OCI-LY3 (cell line): ENCODE results near the gene CD200R1L.

Source experiments
- H2AFZ ChIP-seq: fragments of 200-600, 300-600 bp; shearing (Covaris generic); 2 replicates; pipeline ENCODE4 v1.6.0; 2014; ENCODE audit warnings: antibody characterized with exemption, low read depth, low read length
- H3K27ac ChIP-seq: fragments of 200-600, 300-600 bp; sonication (generic); 2 replicates; pipeline ENCODE4 v1.5.1; 2014; ENCODE audit warnings: mild to moderate bottlenecking, low read length, moderate library complexity, mixed read lengths
- H3K27me3 ChIP-seq: fragments of 200-600, 300-600 bp; sonication (generic); 2 replicates; pipeline ENCODE4 v1.6.1; 2014; ENCODE audit warnings: low read depth, low read length, mixed read lengths
- H3K36me3 ChIP-seq: fragments of 200-600, 300-600 bp; sonication (generic); replicated peaks from 2 replicates; pipeline ENCODE3; 2014; ENCODE audit warnings: low read depth, low read length, mixed read lengths
- H3K4me1 ChIP-seq: fragments of 300-600, 200-600 bp; sonication (generic); 2 replicates; pipeline ENCODE4 v1.6.1; 2014; ENCODE audit warnings: low read length, mixed read lengths
- H3K4me2 ChIP-seq: fragments of 200-600, 300-600 bp; sonication (generic); 2 replicates; pipeline ENCODE4 v1.6.1; 2014; ENCODE audit warnings: low read length, mixed read lengths
- H3K4me3 ChIP-seq: fragments of 300-600, 200-600 bp; sonication (generic); 2 replicates; pipeline ENCODE4 v1.5.1; 2014; ENCODE audit warnings: antibody characterized with exemption, mild to moderate bottlenecking, low read length, moderate library complexity
- H3K79me2 ChIP-seq: fragments of 300-600, 200-600 bp; shearing (Covaris generic); 2 replicates; pipeline ENCODE4 v1.6.1; 2014; ENCODE audit warnings: mild to moderate bottlenecking, low read length, mixed read lengths
- H3K9ac ChIP-seq: fragments of 300-600, 200-600 bp; shearing (Covaris generic); 2 replicates; pipeline ENCODE4 v1.6.0; 2014; ENCODE audit warnings: mild to moderate bottlenecking, low read length, moderate library complexity
- H3K9me3 ChIP-seq: fragments of 200-600, 300-600 bp; shearing (Covaris generic); 2 replicates; pipeline ENCODE4 v1.6.1; 2014; ENCODE audit warnings: low read length, mixed read lengths; ENCODE audit not compliant: insufficient read depth
- H4K20me1 ChIP-seq: fragments of 200-600, 300-600 bp; sonication (generic); 2 replicates; pipeline ENCODE4 v1.6.1; 2016; ENCODE audit warnings: low read length, mixed read lengths; ENCODE audit not compliant: insufficient read depth
- EZH2phosphoT487 ChIP-seq: fragments of 200-600 bp; shearing (Covaris generic); IDR thresholded peaks from 2 replicates; pipeline ENCODE4 v1.6.1; 2018; ENCODE audit warnings: antibody characterized with exemption, mixed run types, low read depth
- TF ChIP-seq, protein P1 (sequence below): fragments of 200-600, 300-600 bp; sonication (generic); IDR thresholded peaks from 2 replicates; pipeline ENCODE4 v1.5.1; 2014; ENCODE audit warnings: antibody characterized with exemption, low read length, low read depth

Gene CD200R1L

DNA sequence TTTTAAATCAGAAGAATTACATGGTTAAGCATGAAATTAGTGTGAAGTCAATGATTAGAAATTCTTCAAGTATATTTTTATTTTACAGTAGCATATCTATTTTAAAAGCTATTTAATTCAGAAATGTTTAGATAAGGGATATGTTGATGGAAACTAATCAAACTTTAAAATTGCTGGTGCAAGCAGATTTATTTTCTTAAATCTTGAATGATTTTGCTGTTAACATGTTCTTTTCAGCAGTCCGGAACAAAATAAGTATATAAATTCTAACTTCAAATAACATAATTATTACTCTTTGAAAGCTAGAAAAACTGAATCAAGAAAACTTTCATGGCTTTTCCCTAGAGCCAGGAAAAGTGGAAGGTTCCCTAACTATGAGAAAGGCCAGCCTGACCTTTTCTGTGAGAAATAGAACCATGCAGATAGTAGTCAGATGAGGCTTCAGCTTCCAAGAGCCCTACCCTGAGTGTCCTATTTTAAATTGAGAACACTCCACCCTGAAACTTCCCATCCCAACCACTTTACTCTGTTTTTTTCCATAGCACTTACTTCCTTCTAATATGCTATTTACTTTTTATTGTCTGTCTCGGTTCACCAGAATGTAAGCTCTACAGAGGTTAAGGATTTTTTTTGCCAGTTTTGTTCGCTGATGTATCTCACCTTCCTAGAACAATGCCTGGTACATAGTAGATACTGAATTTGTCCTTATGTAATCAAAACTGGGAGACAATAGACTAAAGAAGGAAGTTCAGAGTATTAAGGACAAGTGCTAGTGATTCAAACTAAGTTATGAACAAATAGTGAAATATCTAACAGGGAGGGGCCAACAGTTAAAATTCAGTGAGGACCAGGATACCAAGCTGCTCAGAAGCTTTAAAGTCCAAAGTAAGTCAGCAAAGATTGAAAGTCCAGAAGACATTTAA, 66.8 kb downstream of the CD200R1L start:
- Histone ChIP-seq H3K27me3 (no peaks in the 10 kb centered on the region), H3K36me3 (no peaks in the 10 kb centered on the region), H4K20me1 (no peaks in the 10 kb centered on the region), H3K27ac (no peak overlapping the region), H2AFZ (no peak overlapping the region), H3K9me3 (no peaks in the 10 kb centered on the region), H3K9ac (no peak overlapping the region), H3K4me3 (no peak overlapping the region), H3K4me1 (peaks cover 55% of the 10 kb centered on the region), H3K79me2 (no peaks in the 10 kb centered on the region), H3K4me2 (peak overlapping the region; percentile 31)
- TF ChIP-seq, protein P1, sequence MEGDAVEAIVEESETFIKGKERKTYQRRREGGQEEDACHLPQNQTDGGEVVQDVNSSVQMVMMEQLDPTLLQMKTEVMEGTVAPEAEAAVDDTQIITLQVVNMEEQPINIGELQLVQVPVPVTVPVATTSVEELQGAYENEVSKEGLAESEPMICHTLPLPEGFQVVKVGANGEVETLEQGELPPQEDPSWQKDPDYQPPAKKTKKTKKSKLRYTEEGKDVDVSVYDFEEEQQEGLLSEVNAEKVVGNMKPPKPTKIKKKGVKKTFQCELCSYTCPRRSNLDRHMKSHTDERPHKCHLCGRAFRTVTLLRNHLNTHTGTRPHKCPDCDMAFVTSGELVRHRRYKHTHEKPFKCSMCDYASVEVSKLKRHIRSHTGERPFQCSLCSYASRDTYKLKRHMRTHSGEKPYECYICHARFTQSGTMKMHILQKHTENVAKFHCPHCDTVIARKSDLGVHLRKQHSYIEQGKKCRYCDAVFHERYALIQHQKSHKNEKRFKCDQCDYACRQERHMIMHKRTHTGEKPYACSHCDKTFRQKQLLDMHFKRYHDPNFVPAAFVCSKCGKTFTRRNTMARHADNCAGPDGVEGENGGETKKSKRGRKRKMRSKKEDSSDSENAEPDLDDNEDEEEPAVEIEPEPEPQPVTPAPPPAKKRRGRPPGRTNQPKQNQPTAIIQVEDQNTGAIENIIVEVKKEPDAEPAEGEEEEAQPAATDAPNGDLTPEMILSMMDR, result no peak
- no peak for TF ChIP-seq EZH2phosphoT487

DNA sequence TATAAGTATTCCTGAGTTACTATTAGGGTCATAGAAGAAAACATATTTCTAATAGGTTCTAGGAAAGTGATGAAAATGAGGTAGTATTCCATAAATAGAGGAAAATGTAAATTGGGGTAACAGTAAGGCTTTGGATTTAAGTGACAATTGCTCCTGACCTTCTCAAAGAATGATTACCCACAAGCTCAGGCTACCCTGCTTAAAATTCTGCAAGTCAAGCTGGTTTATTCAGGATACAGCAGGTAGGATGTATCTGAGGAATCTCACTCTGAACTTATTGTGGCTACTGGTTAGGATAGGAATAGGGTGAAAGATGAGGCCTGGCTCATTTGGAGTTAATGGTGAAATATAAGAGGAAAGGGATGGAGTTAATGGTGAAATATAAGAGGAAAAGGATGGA, 67.7 kb downstream of the CD200R1L start:
- Histone ChIP-seq H3K4me2 (no peak overlapping the region), H4K20me1 (no peaks in the 10 kb centered on the region), H3K36me3 (no peaks in the 10 kb centered on the region), H3K9ac (no peak overlapping the region), H3K9me3 (no peaks in the 10 kb centered on the region), H3K4me3 (no peak overlapping the region), H3K27me3 (no peaks in the 10 kb centered on the region), H3K4me1 (peaks cover 56% of the 10 kb centered on the region), H3K27ac (no peak overlapping the region), H3K79me2 (no peaks in the 10 kb centered on the region), H2AFZ (no peak overlapping the region)
- no peak for TF ChIP-seq EZH2phosphoT487
- TF ChIP-seq, protein P1, result no peak

DNA sequence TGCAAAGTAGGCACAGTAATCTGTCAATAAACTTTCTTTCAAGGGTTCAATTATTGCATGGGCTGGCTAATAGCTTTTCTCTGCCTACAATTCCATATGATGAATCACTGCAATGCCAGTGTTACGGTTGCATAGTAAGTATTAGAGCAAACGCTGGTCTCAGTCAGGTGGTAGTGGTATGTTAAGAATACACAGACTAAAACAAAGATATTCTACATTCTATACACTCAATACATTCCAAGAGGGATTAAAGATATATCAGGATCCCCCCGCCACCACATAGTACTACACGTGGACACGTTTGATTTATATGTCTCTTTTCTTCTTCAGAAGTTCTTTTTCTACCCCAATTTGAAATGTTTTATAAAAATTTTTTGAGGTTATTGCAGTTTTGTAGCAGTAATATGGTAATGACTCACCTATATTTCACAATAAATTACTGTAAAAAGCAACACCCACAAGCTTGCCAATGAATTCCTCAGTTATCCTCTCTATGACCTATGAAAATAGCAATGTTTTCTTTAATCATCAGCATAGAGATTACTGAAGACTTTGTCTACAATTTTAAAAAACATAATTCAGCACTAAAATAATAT, 68.2 kb downstream of the CD200R1L start:
- Histone ChIP-seq H3K79me2 (no peaks in the 10 kb centered on the region), H3K4me1 (peaks cover 60% of the 10 kb centered on the region), H3K36me3 (no peaks in the 10 kb centered on the region), H3K4me3 (no peak overlapping the region), H3K9ac (no peak overlapping the region), H3K27ac (no peak overlapping the region), H4K20me1 (no peaks in the 10 kb centered on the region), H3K27me3 (no peaks in the 10 kb centered on the region), H2AFZ (no peak overlapping the region), H3K4me2 (no peak overlapping the region), H3K9me3 (no peaks in the 10 kb centered on the region)
- TF ChIP-seq, protein P1, result no peak
- no peak for TF ChIP-seq EZH2phosphoT487

DNA sequence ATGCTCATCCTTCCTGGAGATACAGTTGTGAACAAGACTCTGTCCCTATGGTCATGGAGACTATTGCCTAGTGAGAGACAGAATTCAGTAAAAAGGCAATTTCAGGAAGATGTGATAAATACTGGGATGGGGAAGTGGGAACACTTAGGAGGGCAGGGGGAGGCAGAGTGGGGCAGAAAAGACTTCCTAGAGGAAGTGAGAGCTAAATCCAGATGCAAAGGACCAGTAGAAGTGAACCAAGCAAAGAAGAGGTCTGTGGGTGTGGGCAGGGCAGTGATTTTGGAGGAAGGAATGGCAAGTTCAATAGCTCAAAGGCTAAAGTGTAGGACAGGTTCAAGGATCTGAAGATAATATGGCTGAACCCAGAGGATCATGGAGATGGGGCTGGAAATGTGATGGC, 68.9 kb downstream of the CD200R1L start:
- H3K9ac ChIP-seq, result no peak overlapping the region
- H3K27ac ChIP-seq, result no peak overlapping the region
- no peaks in the 10 kb centered on the region for H3K9me3 ChIP-seq
- H3K79me2 ChIP-seq, result no peaks in the 10 kb centered on the region
- no peak overlapping the region for H2AFZ ChIP-seq
- peak overlapping the region; percentile 23 for H3K4me2 ChIP-seq
- H3K4me3 ChIP-seq, result no peak overlapping the region
- TF ChIP-seq, protein P1, result no peak
- TF ChIP-seq EZH2phosphoT487, result no peak
- no peaks in the 10 kb centered on the region for H4K20me1 ChIP-seq
- H3K27me3 ChIP-seq, result no peaks in the 10 kb centered on the region
- peaks cover 58% of the 10 kb centered on the region for H3K4me1 ChIP-seq
- H3K36me3 ChIP-seq, result no peaks in the 10 kb centered on the region
